AG04450 (cell line): ENCODE data around the gene NOCT. TPM values are rescaled to one million over a fixed set of nuclear protein-coding genes. Genes with fewer than 3 reads are reported as not detected.

Experiments
- CTCF ChIA-PET: fragments of 300-600, 350-600 bp; formaldehyde crosslinking; extraction: SDS; loops from one replicate; lab custom pipeline; 2022; ENCODE audit warnings: antibody characterized with exemption, inconsistent platforms; lab: Charles Lee
- POLR2A ChIA-PET: fragments of 350-600 bp; formaldehyde crosslinking; extraction: SDS; loops from one replicate; lab custom pipeline; 2021; ENCODE audit warnings: antibody characterized with exemption, inconsistent platforms; lab: Yijun Ruan, JAX
- DNase-seq: peaks from one replicate; pipeline ENCODE4 v3.0.0-alpha.2; 2011; ENCODE audit warnings: low read depth, low spot score
- H3K27ac ChIP-seq: one replicate; pipeline ENCODE4 v1.5.1; 2012; ENCODE audit warnings: low read depth, low read length, control low read depth
- H3K27me3 ChIP-seq: one replicate; pipeline ENCODE4 v1.6.0; 2012; ENCODE audit warnings: low read length; ENCODE audit not compliant: control insufficient read depth, insufficient read depth
- H3K4me3 ChIP-seq: 2 replicates; pipeline ENCODE4 v1.5.1; 2011; ENCODE audit warnings: mild to moderate bottlenecking, low read depth, low read length, control low read depth
- H3K9me3 ChIP-seq: 2 replicates; pipeline ENCODE4 v1.5.1; 2012; ENCODE audit warnings: low read length; ENCODE audit not compliant: control insufficient read depth, insufficient read depth
- CTCF ChIP-seq: IDR thresholded peaks from 2 replicates; pipeline ENCODE4 v1.5.1; 2011; ENCODE audit warnings: low read depth, low read length, control low read depth, inconsistent platforms
- polyA plus RNA-seq: library from polyadenylated mRNA; depleted of rRNA; stranded (reverse); fragments of >200 nt; gene quantifications from 2 replicates; pipeline ENCODE4 v1.2.3, GENCODE V29; 2011

Gene NOCT
- polyA plus RNA-seq, 1 experiment, result 5.8 TPM

- POLR2A ChIA-PET, result no interaction called here
- CTCF ChIA-PET, result no interaction called here
- TF ChIP-seq CTCF, result peak; percentile 51
- no peak overlapping the region for H3K4me3 ChIP-seq
- peak; percentile 13 for DNase-seq
- no peaks in the 10 kb centered on the region for H3K9me3 ChIP-seq
- H3K27ac ChIP-seq, result no peak overlapping the region
- peaks cover 2% of the 10 kb centered on the region for H3K27me3 ChIP-seq
Observed at GRCh38 chr4:138981930-138982390, 33.6 kb upstream of the NOCT start.

GRCh38 chr4:138982754-138983153 lies 32.8 kb upstream of the NOCT start:
- no peak for TF ChIP-seq CTCF
- peaks cover 2% of the 10 kb centered on the region for H3K27me3 ChIP-seq
- POLR2A ChIA-PET, result no interaction called here
- CTCF ChIA-PET, result no interaction called here
- no peak for DNase-seq
- no peak overlapping the region for H3K27ac ChIP-seq
- no peak overlapping the region for H3K4me3 ChIP-seq
- H3K9me3 ChIP-seq, result no peaks in the 10 kb centered on the region

- no peak for DNase-seq
- TF ChIP-seq CTCF, result no peak
- ChIA-PET POLR2A (no interaction called here), CTCF (no interaction called here)
- Histone ChIP-seq H3K9me3 (no peaks in the 10 kb centered on the region), H3K27ac (no peak overlapping the region), H3K27me3 (peaks cover 2% of the 10 kb centered on the region), H3K4me3 (no peak overlapping the region)
Observed at GRCh38 chr4:138983690-138984089, 31.9 kb upstream of the NOCT start.

GRCh38 chr4:138984647-138985046 lies 30.9 kb upstream of the NOCT start:
- CTCF ChIA-PET, result no interaction called here

GRCh38 chr4:138992676-138993075 lies 22.9 kb upstream of the NOCT start:
- no peak overlapping the region for H3K4me3 ChIP-seq
- no peak for DNase-seq
- no peak for TF ChIP-seq CTCF
- no peaks in the 10 kb centered on the region for H3K9me3 ChIP-seq
- ChIA-PET CTCF (no interaction called here), POLR2A (no interaction called here)
- H3K27ac ChIP-seq, result no peak overlapping the region
- no peaks in the 10 kb centered on the region for H3K27me3 ChIP-seq

More at GRCh38 chr4:138984647-138985046, 30.9 kb upstream of the NOCT start:
- Histone ChIP-seq H3K4me3 (no peak overlapping the region), H3K27me3 (no peaks in the 10 kb centered on the region), H3K9me3 (no peaks in the 10 kb centered on the region), H3K27ac (no peak overlapping the region)
- DNase-seq, result no peak
- POLR2A ChIA-PET, result no interaction called here
- no peak for TF ChIP-seq CTCF
